Tibial nerve (tissue), 4 donors: Measurements from ENCODE around the gene RASA1.

Experiments
- EP300 ChIP-seq, 2 donors: sonication (generic); formaldehyde crosslinking; IDR thresholded peaks; one replicate each; pipeline ENCODE4 v1.6.1; 2017; ENCODE audit warnings: antibody characterized with exemption in 2 of 2, mild to moderate bottlenecking in 1 of 2
- TF ChIP-seq, protein P1 (sequence below), 5 experiments: fragments of 200-600 bp in 3 of 5; fragments of 450-650 bp in 2 of 5; sonication (generic) in 3 of 5; IDR thresholded peaks; one replicate each; pipeline ENCODE4 v1.5.1; 2016 to 2019; ENCODE audit warnings: antibody characterized with exemption in 5 of 5, mild to moderate bottlenecking in 3 of 5, moderate library complexity in 2 of 5

- TF ChIP-seq, protein P1, sequence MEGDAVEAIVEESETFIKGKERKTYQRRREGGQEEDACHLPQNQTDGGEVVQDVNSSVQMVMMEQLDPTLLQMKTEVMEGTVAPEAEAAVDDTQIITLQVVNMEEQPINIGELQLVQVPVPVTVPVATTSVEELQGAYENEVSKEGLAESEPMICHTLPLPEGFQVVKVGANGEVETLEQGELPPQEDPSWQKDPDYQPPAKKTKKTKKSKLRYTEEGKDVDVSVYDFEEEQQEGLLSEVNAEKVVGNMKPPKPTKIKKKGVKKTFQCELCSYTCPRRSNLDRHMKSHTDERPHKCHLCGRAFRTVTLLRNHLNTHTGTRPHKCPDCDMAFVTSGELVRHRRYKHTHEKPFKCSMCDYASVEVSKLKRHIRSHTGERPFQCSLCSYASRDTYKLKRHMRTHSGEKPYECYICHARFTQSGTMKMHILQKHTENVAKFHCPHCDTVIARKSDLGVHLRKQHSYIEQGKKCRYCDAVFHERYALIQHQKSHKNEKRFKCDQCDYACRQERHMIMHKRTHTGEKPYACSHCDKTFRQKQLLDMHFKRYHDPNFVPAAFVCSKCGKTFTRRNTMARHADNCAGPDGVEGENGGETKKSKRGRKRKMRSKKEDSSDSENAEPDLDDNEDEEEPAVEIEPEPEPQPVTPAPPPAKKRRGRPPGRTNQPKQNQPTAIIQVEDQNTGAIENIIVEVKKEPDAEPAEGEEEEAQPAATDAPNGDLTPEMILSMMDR (IDR thresholded peaks at IDR 0.05) = no peak
- TF ChIP-seq EP300 (IDR thresholded peaks at IDR 0.05) = no peak
Observed at GRCh38 chr5:87282269-87282668, 14.6 kb downstream of the RASA1 start.
